Activated CD8-positive, alpha-beta memory T cell treated with anti-CD3 and anti-CD28 coated beads for 36 hours (primary cell): ENCODE results near the gene RAI14. TPM values are rescaled to one million over a fixed set of nuclear protein-coding genes. Genes with fewer than 3 reads are reported as not detected.
"Not testable (repeated sequence)": the region's sequence is repeated elsewhere in the genome, so short reads cannot be mapped to it uniquely, and the experiment has no call there.

ENCODE experiments used
- CTCF ChIA-PET: fragments of 350-600 bp; sonication (Branson Sonifier 250); formaldehyde crosslinking; loops from one replicate; lab custom pipeline; 2021; ENCODE audit warnings: antibody characterized with exemption; lab: Charles Lee
- POLR2A ChIA-PET: fragments of 350-600 bp; sonication (Branson Sonifier 250); formaldehyde crosslinking; loops from one replicate; lab custom pipeline; 2021; ENCODE audit warnings: antibody characterized with exemption; lab: Charles Lee
- total RNA-seq, 2 experiments: library from RNA; stranded (reverse); gene quantifications; one replicate each; pipeline ENCODE4 v1.2.3, GENCODE V29; 2021

RAI14 gene
- total RNA-seq, 2 experiments from 2014 or later: 4.2 to 5.0 TPM

DNA sequence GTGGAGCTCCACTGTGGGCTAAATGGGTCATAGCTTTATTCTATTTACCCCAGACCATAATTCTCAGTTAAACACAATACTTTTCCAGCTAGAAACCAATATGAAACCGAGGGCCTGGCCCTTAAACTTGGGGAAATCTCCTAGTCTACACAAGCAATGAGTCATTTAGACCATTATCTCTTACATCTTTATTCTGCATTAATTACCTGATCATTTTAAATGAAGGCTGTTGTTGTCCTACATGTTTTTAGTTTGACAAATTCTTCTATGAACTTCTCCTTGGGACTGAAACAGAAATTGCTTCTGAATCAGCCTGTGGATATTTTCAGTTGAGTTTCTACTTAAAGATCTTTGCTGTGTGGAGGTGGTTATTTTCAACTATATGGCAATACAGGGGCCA is 37.9 kb downstream of the RAI14 start:
- CTCF ChIA-PET: interaction anchor here (1.0 kb wide), 1 partner anchor 13 kb away, joined by 3 read pairs; no protein-coding TSS in a partner anchor
- POLR2A ChIA-PET: no interaction called here

DNA sequence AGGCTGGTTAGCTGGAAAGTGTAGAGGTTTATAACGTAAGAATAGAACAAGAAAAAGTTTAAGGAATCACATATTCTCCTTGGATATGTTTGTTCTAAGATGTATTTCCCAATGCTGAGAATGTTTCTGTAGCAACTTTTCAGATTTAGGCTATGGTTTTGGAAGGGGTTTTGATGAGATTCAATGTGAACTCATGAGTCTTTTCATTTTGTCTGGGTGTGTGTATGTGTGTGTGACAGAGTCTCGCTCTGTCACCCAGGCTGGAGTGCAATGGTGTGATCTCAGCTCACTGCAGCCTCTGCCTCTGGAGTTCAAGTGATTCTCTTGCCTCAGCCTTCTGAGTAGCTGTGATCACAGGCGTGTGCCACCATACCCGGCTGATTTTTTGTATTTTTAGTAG is 38.6 kb downstream of the RAI14 start:
- POLR2A ChIA-PET: no interaction called here
- CTCF ChIA-PET: no interaction called here

DNA sequence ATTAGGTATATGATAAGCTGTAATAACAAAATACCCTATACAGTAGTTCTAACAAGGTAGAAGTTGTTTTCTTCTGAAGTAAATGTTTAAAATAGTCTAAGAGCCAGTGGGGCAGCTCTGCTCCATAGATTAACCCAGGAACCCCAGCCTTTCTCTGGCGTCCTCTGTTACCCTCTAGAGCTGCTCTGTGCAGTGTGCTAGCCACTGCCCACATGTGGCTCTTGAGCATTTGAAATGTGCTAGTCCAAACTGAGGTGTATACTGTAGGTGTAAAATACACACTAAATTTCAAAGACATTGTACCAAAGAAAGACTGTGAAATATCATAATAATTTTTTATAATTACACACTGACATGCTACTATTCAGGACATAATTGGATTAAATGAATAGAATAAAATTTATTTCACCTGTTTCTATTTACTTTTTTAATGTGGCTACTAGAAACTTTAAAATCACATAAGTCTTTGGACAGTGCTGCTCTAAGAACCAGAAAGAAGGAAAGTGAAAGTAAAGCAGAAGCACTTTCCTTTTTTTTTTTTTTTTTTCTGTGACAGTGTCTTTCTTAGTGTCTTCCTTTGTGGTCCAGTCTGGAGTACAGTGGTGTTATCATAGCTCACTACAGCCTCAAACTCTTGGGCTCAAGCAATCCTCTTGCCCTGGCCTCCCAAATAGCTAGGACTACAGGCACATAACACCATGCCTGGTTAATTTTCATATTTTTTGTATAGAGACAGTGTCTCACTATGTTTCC is 39.3 kb downstream of the RAI14 start:
- CTCF ChIA-PET: no interaction called here
- POLR2A ChIA-PET: no interaction called here

DNA sequence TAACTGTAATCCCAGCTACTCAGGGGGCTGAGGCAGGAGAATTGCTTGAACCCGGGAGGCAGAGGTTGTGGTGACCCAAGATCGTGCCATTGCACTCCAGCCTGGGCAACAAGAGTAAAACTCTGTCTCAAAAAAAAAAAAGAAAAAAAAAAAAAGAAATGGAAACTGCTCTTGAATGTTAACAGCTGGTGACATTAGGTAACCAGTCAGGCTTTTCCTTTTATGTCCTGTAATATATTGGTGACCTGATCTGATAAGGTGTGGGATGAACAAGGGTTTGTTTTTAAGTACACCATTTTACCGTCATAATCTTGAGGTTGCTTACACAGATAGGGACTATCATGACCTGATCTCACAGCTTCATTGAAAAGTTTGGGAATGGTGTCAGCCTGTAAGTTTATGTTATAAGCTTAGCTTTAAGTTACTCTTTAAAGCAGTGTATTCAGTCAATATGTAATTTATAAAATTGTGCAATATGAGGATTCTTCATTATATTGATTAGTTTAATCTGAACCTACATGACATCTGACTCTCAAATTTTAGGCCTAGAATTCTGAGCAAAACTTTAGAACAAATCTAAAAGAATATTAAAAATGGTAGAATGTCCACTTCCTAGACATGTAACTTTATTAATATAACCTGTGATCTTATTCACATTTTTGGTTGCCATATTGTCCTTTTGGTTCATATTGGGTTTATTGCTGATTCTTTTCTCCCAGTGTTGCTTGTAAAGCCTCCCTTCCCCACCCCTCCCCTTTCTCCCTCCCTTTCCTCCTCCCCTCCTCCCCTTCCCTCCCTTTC is 41.4 kb downstream of the RAI14 start:
- CTCF ChIA-PET: no interaction called here
- POLR2A ChIA-PET: no interaction called here

DNA sequence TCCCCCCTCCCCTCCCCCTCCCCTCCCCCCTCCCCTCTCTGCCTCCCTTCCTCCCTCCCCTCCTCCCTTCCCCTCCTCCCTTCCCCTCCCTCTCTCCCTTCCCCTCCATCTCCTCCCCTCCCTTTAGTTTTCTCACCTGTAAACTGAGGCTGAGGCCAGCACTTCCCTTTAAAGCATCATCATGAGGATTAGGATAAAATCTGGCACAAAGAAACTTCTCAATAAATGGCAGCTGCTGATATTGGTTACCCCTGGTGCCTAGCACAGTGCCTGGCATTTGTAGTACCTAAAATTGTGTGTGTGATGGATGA is 41.9 kb downstream of the RAI14 start:
- CTCF ChIA-PET: no interaction called here
- POLR2A ChIA-PET: no interaction called here

DNA sequence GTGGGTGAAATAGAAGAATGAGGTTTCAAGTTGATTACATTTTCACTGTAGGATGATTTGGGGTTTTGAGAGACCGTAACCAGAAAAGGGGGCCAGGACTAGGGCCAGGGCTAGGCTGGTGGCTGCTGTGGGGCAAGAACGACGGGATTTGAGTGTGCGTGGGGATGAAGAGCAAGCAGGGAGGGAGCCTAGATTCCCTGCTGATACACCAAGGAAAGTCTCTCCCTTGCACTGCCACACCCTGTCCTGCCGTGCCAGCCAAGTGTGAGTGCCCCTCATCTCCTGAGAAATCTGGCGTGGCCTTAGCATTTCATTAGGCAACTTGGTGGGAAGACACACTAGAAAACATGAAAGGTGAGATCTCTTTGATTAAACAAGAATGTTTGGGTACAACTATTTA is 42.6 kb downstream of the RAI14 start:
- ChIA-PET POLR2A (no interaction called here), CTCF (no interaction called here)

DNA sequence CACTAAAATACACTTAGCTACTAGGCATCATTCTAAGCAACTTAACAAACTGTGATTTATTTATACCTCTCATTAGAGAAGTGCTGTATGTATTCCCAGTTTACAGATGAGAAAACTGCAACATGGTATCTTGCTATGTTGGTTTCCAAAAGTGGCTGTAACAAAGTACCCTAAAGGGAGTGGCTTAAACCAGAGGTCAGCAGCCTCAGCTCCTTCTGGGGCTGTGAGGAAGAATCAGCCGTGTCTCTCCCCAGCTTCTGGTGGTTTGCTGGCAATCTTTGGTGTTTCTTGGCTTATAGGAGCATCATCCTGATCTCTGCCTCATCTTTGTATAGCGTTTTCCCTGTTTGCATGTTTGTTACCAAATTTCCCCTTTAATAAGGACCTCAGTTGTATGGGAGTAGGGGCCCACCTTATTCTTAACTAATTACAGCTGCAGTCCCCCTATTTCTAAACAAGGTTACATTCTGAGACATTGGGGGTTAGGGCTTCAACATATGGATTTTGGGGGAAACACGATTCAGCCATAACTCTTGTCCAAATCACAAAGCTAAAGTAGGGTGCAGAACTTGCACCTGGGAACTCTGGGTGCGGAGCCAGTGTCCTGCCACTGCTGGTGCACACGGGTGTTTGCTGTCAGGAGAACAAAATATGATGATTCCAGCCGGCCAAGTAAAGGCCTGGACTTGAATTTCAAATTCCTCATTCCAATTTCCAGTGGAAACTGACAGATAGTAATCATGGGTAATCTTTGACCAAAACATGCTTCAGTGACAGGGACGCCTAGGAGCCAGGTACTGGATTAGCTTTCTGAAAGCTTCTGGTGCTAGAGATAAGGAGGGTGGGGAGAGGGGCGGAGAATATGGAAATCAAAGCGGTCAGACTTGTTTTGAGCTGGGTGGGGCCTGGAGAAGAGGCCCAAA is 43.3 kb downstream of the RAI14 start:
- CTCF ChIA-PET: no interaction called here
- POLR2A ChIA-PET: no interaction called here

DNA sequence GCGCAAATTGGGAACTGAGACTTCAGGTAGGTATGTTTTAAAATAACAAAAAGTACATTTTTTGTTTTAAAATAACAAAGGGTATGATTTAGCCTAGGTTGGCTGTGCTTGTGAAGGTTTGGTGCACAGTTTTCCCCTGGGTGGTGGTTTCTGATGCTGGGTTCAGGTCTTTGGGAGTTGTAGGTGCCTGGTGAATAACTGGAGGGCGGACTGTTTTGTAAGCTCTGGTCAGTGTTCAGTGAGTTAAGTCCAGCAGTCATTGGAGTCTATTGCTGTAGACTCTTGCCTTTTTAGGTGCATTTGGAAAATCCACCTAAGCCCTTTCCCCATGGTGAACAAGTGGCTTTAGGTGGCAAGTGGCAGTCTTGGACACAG is 43.9 kb downstream of the RAI14 start:
- ChIA-PET CTCF (no interaction called here), POLR2A (no interaction called here)

DNA sequence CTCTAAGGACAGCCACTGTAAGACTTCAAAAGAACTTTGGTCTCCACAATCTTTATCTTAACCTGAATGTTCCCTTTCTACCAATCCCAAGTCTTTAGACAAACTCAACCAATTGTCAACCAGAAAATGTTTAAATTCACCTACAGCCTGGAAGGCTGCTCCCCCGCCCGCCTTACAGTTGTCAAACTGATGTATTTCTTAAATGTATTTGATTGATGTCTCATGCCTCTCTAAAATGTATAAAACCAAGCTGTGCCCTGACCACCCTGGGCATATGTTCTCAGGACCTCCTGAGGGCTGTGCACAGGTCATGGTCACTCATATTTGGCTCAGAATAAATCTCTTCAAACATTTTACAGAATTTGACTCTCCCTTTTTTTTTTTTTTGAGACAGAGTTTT is 45.3 kb downstream of the RAI14 start:
- POLR2A ChIA-PET: not testable (repeated sequence)

DNA sequence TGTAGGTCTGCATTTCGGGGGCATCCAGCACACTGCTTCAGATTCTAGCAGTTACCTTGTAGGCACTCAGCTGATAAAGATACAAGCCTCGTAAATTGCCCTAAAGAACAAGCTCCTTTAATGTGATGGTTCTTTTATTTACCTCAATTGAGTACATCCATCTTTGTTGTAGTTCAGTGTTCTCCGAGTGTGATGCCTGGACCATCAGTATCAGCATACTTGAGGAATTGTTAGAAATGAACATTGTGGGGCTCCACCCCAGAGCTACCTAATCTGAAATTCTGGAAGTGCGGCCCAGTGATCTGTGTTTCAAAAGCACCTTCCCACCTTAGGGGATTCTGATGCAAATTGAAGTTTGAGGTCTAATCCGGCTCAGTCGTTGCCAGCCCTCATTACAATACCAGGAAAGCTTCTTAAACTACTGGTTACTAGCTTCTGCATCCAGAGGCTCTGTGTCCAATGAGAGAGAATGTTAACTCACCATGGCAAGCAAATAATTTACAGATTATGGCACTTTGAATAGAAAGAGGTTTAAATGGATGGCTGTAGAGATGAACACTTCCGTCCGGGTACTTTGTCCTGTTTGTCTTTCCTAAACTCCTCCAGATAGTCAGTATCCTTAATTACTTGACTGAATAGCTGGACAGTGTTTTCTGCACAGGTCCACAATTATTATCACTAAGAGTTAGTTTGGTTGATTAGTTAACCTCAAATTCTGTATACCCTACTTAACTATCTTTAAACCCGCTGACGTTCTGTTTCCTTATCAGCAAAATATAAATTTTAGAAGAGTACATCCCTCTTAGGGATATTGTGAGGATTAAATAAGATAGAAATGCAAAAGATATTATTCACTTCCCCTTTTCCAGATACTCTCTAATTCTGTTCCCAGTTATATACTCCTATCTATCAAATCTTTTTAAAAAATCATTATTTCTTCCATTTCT is 47.9 kb downstream of the RAI14 start:
- ChIA-PET CTCF (no interaction called here), POLR2A (no interaction called here)

More for the DNA sequence above, 45.3 kb downstream of the RAI14 start:
- CTCF ChIA-PET: not testable (repeated sequence)

DNA sequence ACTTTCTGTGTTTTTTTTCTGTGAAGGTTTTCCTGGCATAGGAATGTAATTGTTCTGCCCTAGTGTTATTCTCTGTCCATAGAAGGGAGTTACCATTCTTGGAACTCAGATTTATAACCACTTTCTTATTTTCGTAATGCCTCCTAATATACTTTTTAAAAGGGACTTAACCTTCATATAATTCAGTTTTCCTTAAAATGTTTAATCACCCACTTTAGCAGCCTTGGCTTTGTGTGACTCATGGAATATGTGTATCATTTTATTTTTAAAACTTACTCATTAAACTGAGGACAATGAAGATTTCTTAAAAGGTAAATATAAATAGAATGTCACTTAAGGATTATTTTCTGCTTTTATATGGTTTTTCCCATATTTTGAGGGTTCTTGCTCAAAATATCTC is 50.0 kb downstream of the RAI14 start:
- ChIA-PET POLR2A (interaction anchor here (0.7 kb wide), 1 partner anchor 11 kb away, joined by 3 read pairs; no protein-coding TSS in a partner anchor), CTCF (no interaction called here)

DNA sequence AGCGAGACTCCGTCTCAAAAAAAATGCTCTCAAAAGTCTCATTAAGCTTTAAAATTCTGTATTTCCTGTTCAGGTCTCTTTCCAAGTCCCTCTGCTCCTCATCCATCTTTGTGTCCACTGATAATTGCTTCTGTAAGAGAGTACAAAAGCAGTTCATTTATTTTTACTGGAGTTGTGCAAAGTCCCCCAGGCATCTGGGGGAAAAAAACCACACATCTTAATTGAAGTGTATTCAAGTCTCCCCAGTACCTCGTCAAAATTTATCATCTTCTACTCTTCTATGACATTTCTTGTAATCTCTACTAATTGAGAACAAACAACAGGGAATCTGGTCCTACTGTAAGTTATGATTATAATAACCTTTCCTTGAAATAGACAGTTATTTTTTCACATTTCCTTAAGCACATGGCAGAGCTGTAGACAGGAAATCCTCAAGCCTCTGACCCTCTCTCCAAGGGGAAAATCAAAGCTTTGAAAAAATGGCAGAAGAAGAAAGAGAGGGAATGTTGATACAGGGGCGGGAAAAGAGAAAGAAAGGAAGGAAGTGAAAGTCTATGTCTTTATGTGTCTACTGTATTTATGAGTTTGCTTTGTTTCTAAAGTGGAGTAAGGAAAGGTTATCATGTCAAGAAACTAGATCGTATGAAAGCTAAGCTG is 51.5 kb downstream of the RAI14 start:
- CTCF ChIA-PET: no interaction called here
- POLR2A ChIA-PET: no interaction called here

DNA sequence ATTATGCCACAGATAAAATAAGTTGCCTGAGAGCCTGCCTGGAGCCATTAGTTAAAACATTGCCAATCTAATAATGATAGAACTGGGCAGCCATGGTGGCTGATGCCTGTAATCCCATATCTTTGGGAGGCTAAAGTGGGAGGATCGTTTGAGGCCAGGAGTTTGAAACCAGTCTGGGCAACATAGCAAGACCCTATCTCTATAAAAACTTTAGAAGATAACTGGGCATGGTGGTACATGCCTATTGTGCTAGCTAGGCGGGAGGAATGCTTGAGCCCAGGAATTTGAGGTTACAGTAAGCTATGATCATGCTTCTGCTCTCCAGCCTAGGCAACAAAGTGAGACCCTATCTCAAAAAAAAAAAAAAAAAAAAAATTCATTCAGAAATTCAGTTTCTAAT is 52.6 kb downstream of the RAI14 start:
- POLR2A ChIA-PET: no interaction called here

DNA sequence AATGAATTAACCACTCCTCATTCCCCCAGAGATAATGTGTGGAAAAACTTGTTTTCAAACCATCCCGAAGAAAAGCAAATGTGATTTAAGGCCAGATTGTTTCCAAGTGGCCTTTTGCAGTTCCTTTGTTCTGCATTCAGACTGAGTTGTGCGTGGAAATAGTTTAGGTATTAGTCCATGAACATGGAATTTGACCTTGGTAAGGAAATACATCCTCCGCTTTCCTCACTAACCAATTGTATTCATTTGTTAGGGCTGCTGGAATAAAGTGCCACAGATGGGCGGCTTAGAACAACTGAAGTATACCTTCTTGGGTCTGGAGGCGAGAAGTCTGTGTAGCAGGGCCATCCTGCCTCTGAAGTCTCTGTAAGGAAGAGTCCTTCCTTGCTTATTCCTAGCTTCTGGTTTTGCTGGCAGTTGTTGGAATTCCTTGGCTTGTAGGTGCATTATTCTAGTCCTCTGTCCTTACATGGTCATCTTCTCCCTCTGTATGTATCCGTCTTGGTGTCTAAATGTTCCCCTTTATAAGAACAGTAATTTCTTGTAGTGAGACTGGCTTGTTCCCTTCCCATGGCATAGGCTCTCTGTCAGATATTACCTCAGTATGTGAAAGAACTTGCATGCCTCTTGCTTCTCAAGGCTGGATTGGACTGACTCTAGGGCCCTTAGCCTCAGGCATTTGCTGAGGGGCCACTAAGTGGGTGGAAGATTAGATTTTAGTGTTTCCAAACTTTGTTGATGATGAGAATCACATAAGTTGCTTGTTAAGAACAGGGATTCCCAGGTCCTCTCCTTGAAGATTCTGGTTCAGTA is 53.9 kb downstream of the RAI14 start:
- ChIA-PET CTCF (no interaction called here), POLR2A (no interaction called here)

More for the DNA sequence above, 52.6 kb downstream of the RAI14 start:
- CTCF ChIA-PET: no interaction called here

DNA sequence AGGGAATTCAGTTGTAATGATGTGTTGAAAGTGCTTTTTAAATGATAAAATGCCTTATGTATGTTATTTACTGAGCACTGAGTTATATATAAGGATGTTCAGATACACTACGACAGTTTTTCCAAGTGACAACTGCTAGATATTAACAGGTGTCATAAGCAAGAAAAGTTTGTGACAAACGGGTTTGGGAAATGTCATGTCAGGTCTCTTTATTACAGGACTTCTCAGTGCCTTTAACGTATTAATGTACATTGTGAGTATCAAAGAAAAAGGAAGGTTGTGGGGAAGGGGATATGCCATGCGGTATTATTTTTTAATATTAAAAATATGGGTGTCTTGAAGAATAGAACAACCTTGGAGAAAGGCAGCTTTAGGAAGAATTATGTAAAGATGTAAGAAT is 56.4 kb downstream of the RAI14 start:
- CTCF ChIA-PET: no interaction called here
- POLR2A ChIA-PET: no interaction called here

DNA sequence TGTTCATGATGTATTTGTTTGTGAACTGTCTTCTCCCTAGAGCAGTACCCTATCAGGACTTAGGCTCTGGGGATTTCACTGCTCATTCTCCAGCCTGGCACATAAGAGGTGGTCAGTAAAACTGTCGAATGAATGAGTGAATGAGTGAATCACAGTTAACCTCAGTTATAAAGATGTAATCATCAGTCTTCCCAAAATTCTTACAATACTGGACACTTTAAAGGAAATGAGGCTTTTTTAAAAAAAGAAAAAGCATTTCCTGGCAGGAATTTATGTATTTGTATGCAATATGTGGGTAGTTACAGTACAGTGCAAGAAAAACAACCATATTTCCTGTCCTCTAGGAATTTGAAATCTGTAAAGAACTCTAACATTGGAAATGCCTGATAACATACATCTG is 59.6 kb downstream of the RAI14 start:
- CTCF ChIA-PET: no interaction called here

DNA sequence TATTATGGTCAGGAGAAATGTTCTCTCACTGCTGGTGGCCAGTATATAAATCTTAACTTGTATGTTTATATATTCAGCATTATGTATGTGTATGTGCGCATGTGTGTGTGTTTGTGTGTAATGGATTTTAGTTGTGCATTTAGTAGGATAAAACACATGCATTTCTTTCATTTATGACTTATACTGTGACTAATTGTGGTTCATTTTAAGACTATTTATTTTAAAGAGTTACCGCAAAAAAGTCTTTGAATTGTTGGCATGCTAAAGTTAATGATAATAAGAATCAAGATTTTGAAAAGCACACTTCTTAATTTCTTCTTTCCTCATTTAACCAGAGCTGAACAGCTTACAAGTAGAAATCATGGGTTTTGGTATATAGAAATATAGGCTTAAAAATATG is 60.9 kb downstream of the RAI14 start:
- ChIA-PET POLR2A (interaction anchor here (0.6 kb wide), 1 partner anchor 11 kb away, joined by 3 read pairs; no protein-coding TSS in a partner anchor), CTCF (no interaction called here)

More for the DNA sequence above, 59.6 kb downstream of the RAI14 start:
- POLR2A ChIA-PET: no interaction called here
